Fibroblast of pulmonary artery (primary cell): ENCODE measurements around the gene IGFL3.

Experiments used
- DNase-seq: peaks from one replicate; pipeline ENCODE4 v3.0.0-alpha.2; 2010; ENCODE audit warnings: low read depth
- H3K4me3 ChIP-seq: replicated peaks from 2 replicates; pipeline ENCODE4 v1.5.1; 2011; ENCODE audit warnings: low read depth, mild to moderate bottlenecking, control low read depth, low read length, moderate library complexity
- CTCF ChIP-seq: IDR thresholded peaks from 2 replicates; pipeline ENCODE4 v1.5.1; 2011; ENCODE audit warnings: mild to moderate bottlenecking, control low read depth, low read length, inconsistent platforms; ENCODE audit errors: missing control alignments

Gene IGFL3

GRCh38 chr19:46125447-46125846, 959 bp upstream of the IGFL3 start:
- TF ChIP-seq CTCF: no peak
- no peak overlapping the region for H3K4me3 ChIP-seq
- DNase-seq: no peak

GRCh38 chr19:46118136-46118535, 6.4 kb downstream of the IGFL3 start:
- no peak for DNase-seq
- H3K4me3 ChIP-seq: no peak overlapping the region
- no peak for TF ChIP-seq CTCF

- no peak overlapping the region for H3K4me3 ChIP-seq
- no peak for DNase-seq
Measured at GRCh38 chr19:46116121-46116520, 8.4 kb downstream of the IGFL3 start.

GRCh38 chr19:46115396-46116106, 8.9 kb downstream of the IGFL3 start:
- TF ChIP-seq CTCF: no peak
- DNase-seq: peak; percentile 30
- no peak overlapping the region for H3K4me3 ChIP-seq

More at GRCh38 chr19:46116121-46116520, 8.4 kb downstream of the IGFL3 start:
- no peak for TF ChIP-seq CTCF

- H3K4me3 ChIP-seq: no peak overlapping the region
- TF ChIP-seq CTCF: no peak
- DNase-seq: no peak
Measured at GRCh38 chr19:46113726-46114125, 10.8 kb downstream of the IGFL3 start.

- no peak for DNase-seq
- H3K4me3 ChIP-seq: no peak overlapping the region
- no peak for TF ChIP-seq CTCF
Measured at GRCh38 chr19:46112527-46112926, 12.0 kb downstream of the IGFL3 start.

- no peak for TF ChIP-seq CTCF
- no peak overlapping the region for H3K4me3 ChIP-seq
- no peak for DNase-seq
Measured at GRCh38 chr19:46111376-46111775, 13.1 kb downstream of the IGFL3 start.
